IMR-90 (cell line): Measurements from ENCODE around the gene SRRM1. TPM values are rescaled to one million over a fixed set of nuclear protein-coding genes. Genes with fewer than 3 reads are reported as not detected.

Experiments used
- ATAC-seq: fragments of 200-7000 bp; cut with Tn5 transposase; 2 replicates; pipeline ENCODE4 v1.9.1; 2020; ENCODE audit warnings: low read depth, mild to moderate bottlenecking, moderate library complexity
- BruUV-seq: library from RNA; stranded (reverse); fragments of 400-500 nt; replicated peaks from 2 replicates; lab custom pipeline; 2021; lab: Mats Ljungman, UMichigan
- CTCF ChIA-PET: fragments of 300-600 bp; formaldehyde crosslinking; extraction: SDS; loops from one replicate; lab custom pipeline; 2021; ENCODE audit warnings: antibody characterized with exemption; lab: Yijun Ruan, JAX
- POLR2A ChIA-PET: fragments of 300-600 bp; sonication (Branson Sonifier 250); formaldehyde crosslinking; loops from one replicate; lab custom pipeline; 2022; ENCODE audit warnings: antibody characterized with exemption; ENCODE audit not compliant: unreplicated experiment; lab: Charles Lee
- DNase-seq: peaks from one replicate; pipeline ENCODE4 v3.0.0; 2013
- H2AFZ ChIP-seq: replicated peaks from 2 replicates; pipeline ENCODE3; 2013; ENCODE audit warnings: low read length, mild to moderate bottlenecking; ENCODE audit not compliant: poor library complexity
- H2AK5ac ChIP-seq: 2 replicates; pipeline ENCODE4 v1.6.1; 2013; ENCODE audit warnings: low read depth, low read length, inconsistent platforms
- H2AK9ac ChIP-seq: replicated peaks from 2 replicates; pipeline ENCODE3; 2013; ENCODE audit warnings: mild to moderate bottlenecking, low read depth, low read length, moderate library complexity; ENCODE audit not compliant: poor library complexity
- H2BK120ac ChIP-seq: 2 replicates; pipeline ENCODE4 v1.6.1; 2013; ENCODE audit warnings: low read depth, low read length, inconsistent platforms
- H2BK15ac ChIP-seq: 3 replicates; pipeline ENCODE4 v1.6.1; 2013; ENCODE audit warnings: low read depth, low read length, inconsistent platforms
- H2BK20ac ChIP-seq: 2 replicates; pipeline ENCODE4 v1.6.1; 2013; ENCODE audit warnings: low read depth, mild to moderate bottlenecking, inconsistent platforms, low read length, moderate library complexity
- H2BK5ac ChIP-seq: 2 replicates; pipeline ENCODE4 v1.6.1; 2013; ENCODE audit warnings: mild to moderate bottlenecking, low read depth, low read length, inconsistent platforms; ENCODE audit not compliant: poor library complexity, severe bottlenecking
- H3K14ac ChIP-seq: replicated peaks from 2 replicates; pipeline ENCODE4 v1.6.1; 2013; ENCODE audit warnings: low read depth, low read length, inconsistent platforms
- H3K18ac ChIP-seq: 2 replicates; pipeline ENCODE4 v1.6.1; 2013; ENCODE audit warnings: low read depth, low read length, control low read depth
- H3K23ac ChIP-seq: 2 replicates; pipeline ENCODE4 v1.6.1; 2013; ENCODE audit warnings: low read depth, low read length, inconsistent platforms
- H3K27ac ChIP-seq: 2 replicates; pipeline ENCODE4 v1.5.1; 2013; ENCODE audit warnings: mild to moderate bottlenecking, control low read depth, low read length; ENCODE audit not compliant: insufficient read depth
- H3K27me3 ChIP-seq: 2 replicates; pipeline ENCODE4 v1.6.1; 2013; ENCODE audit warnings: low read length; ENCODE audit not compliant: control insufficient read depth, insufficient read depth
- H3K36me3 ChIP-seq: 2 replicates; pipeline ENCODE4 v1.6.1; 2013; ENCODE audit warnings: low read length, mixed read lengths; ENCODE audit not compliant: control insufficient read depth, insufficient read depth
- H3K4ac ChIP-seq: 2 replicates; pipeline ENCODE4 v1.6.1; 2013; ENCODE audit warnings: low read depth, low read length, inconsistent platforms
- H3K4me1 ChIP-seq: 2 replicates; pipeline ENCODE4 v1.6.1; 2013; ENCODE audit warnings: low read length, mixed read lengths; ENCODE audit not compliant: control insufficient read depth, insufficient read depth
- H3K4me2 ChIP-seq: 2 replicates; pipeline ENCODE4 v1.6.1; 2013; ENCODE audit warnings: low read depth, mild to moderate bottlenecking, control low read depth, low read length, moderate library complexity
- H3K4me3 ChIP-seq: 2 replicates; pipeline ENCODE4 v1.5.1; 2013; ENCODE audit warnings: low read depth, mild to moderate bottlenecking, control low read depth, low read length, moderate library complexity; ENCODE audit not compliant: insufficient read depth
- H3K56ac ChIP-seq: 2 replicates; pipeline ENCODE4 v1.6.1; 2013; ENCODE audit warnings: low read length, inconsistent platforms; ENCODE audit not compliant: insufficient read depth; ENCODE audit errors: extremely low read depth
- H3K79me1 ChIP-seq, 2 experiments: 2 replicates each; pipeline ENCODE4 v1.6.1; 2013; ENCODE audit warnings: low read length in 2 of 2, inconsistent platforms in 1 of 2, low read depth in 1 of 2
- H3K9ac ChIP-seq: 2 replicates; pipeline ENCODE4 v1.6.1; 2013; ENCODE audit warnings: low read depth, low read length, control low read depth
- H3K9me1 ChIP-seq: 2 replicates; pipeline ENCODE4 v1.6.1; 2013; ENCODE audit warnings: low read length, inconsistent platforms; ENCODE audit not compliant: insufficient read depth
- H3K9me3 ChIP-seq: 2 replicates; pipeline ENCODE4 v1.6.1; 2013; ENCODE audit warnings: low read length; ENCODE audit not compliant: control insufficient read depth, insufficient read depth
- H4K20me1 ChIP-seq: 2 replicates; pipeline ENCODE4 v1.6.1; 2013; ENCODE audit warnings: low read length, inconsistent platforms; ENCODE audit not compliant: insufficient read depth
- H4K5ac ChIP-seq: 2 replicates; pipeline ENCODE4 v1.6.1; 2013; ENCODE audit warnings: mild to moderate bottlenecking, low read depth, low read length, control low read depth
- H4K8ac ChIP-seq, 2 experiments: 2 replicates each; pipeline ENCODE4 v1.6.1; 2013; ENCODE audit warnings: low read depth in 2 of 2, low read length in 2 of 2, control low read depth in 1 of 2, inconsistent platforms in 1 of 2
- H4K91ac ChIP-seq: 2 replicates; pipeline ENCODE4 v1.6.1; 2013; ENCODE audit warnings: low read depth, low read length, inconsistent platforms; ENCODE audit not compliant: insufficient read depth
- CTCF ChIP-seq: conservative IDR thresholded peaks from 2 replicates; pipeline ENCODE4 v1.5.1; 2012; ENCODE audit warnings: mild to moderate bottlenecking, low read depth, low read length, improper control_type of control experiment
- FOS ChIP-seq: fragments of 150-350 bp; IDR thresholded peaks from 2 replicates; pipeline ENCODE4 v1.6.1; 2016; ENCODE audit warnings: low read depth, low read length
- MAZ ChIP-seq: IDR thresholded peaks from 2 replicates; pipeline ENCODE4 v1.6.1; 2012; ENCODE audit warnings: low read depth, mild to moderate bottlenecking, low read length, improper control_type of control experiment, moderate library complexity, borderline replicate concordance
- MXI1 ChIP-seq: IDR thresholded peaks from 2 replicates; pipeline ENCODE4 v1.6.1; 2012; ENCODE audit warnings: low read depth, mild to moderate bottlenecking, low read length, moderate library complexity, borderline replicate concordance
- NFE2L2 ChIP-seq: fragments of 150-350 bp; IDR thresholded peaks from 2 replicates; pipeline ENCODE4 v1.6.1; 2016; ENCODE audit warnings: low read depth, mild to moderate bottlenecking, low read length
- RAD21 ChIP-seq: IDR thresholded peaks from 2 replicates; pipeline ENCODE4 v1.6.1; 2012; ENCODE audit warnings: low read length, improper control_type of control experiment
- RCOR1 ChIP-seq: IDR thresholded peaks from 2 replicates; pipeline ENCODE4 v1.6.1; 2012; ENCODE audit warnings: mild to moderate bottlenecking, low read length, improper control_type of control experiment; ENCODE audit not compliant: insufficient replicate concordance
- SMC3 ChIP-seq: fragments of 150-350 bp; IDR thresholded peaks from 2 replicates; pipeline ENCODE4 v1.6.1; 2016; ENCODE audit warnings: low read depth, mild to moderate bottlenecking, antibody characterized with exemption, low read length, moderate library complexity
- WGBS, 2 experiments: methylation state at CpG; one replicate each; pipeline versions ENCODE4 v1.1.5 to v1.1.7; 2013; ENCODE audit warnings: missing lambda C conversion rate in 2 of 2; ENCODE audit not compliant: insufficient read length in 1 of 2; ENCODE audit errors: extremely low coverage in 2 of 2; 5-methylcytosine and 5-hydroxymethylcytosine counted together
- dilution Hi-C: fragments of 300-500 bp; cut with HindIII; formaldehyde crosslinking; loops from one replicate; pipeline ENCODE4 v1.14.3; 2018; ENCODE audit warnings: low sequenced_read_pairs; ENCODE audit not compliant: unreplicated experiment
- in situ Hi-C: fragments of 300-500 bp; cut with MboI; formaldehyde crosslinking; loops from 3 replicates; pipeline ENCODE4 v1.14.3; 2019; ENCODE audit warnings: low sequenced_read_pairs, inconsistent platforms, mixed read lengths
- intact Hi-C: fragments of 100-400 bp; cut with micrococcal nuclease; formaldehyde crosslinking; loops from 2 replicates; pipeline ENCODE4 v1.10.0; 2022
- polyA plus RNA-seq, 3 experiments: library from polyadenylated mRNA; depleted of rRNA; stranded (reverse); fragments of >200 nt; gene quantifications; 2 replicates each; pipeline ENCODE4 v1.2.3, GENCODE V29; 2012; ENCODE audit warnings: low replicate concordance in 1 of 3
- total RNA-seq: library from RNA; depleted of rRNA; stranded (reverse); fragments of >200 nt; gene quantifications from 2 replicates; pipeline ENCODE4 v1.2.3, GENCODE V29; 2012
- TF ChIP-seq, protein P1 (sequence below): fragments of 150-350 bp; IDR thresholded peaks from 2 replicates; pipeline ENCODE4 v1.6.1; 2016; ENCODE audit warnings: low read depth, mild to moderate bottlenecking, low read length, moderate library complexity, borderline replicate concordance

SRRM1 gene
- total and polyA plus RNA-seq, 2 of the 4 experiments (the other 2 are of a cell fraction): 13.6 to 94.1 TPM

GRCh38 chr1:24639881-24640280, 3.2 kb upstream of the SRRM1 start:
- peaks cover 10% of the 10 kb centered on the region for H3K27me3 ChIP-seq

More at GRCh38 chr1:24639881-24640280, 3.2 kb upstream of the SRRM1 start:
- Histone ChIP-seq H3K4me2 (no peak overlapping the region), H4K20me1 (peaks cover 17% of the 10 kb centered on the region), H2AK5ac (no peak overlapping the region), H3K4me1 (peaks cover 6% of the 10 kb centered on the region), H3K9ac (no peak overlapping the region), H2BK120ac (no peak overlapping the region), H3K36me3 (no peaks in the 10 kb centered on the region), H3K9me1 (peaks cover 6% of the 10 kb centered on the region), H3K18ac (no peak overlapping the region), H2BK5ac (no peak overlapping the region), H3K4me3 (no peak overlapping the region), H2AFZ (no peak overlapping the region), H3K14ac (no peak overlapping the region), H3K4ac (no peak overlapping the region), H2BK20ac (no peak overlapping the region), H3K23ac (0 out of 2 replicates have a peak overlapping the region, but pooled peaks have one; percentile 22), H2BK15ac (no peak overlapping the region), H4K8ac (no peak overlapping the region), H2AK9ac (no peak overlapping the region), H3K9me3 (no peaks in the 10 kb centered on the region), H4K5ac (no peak overlapping the region), H3K56ac (no peak overlapping the region), H4K91ac (no peak overlapping the region), H3K79me1 (peaks cover 5 to 10% of the 10 kb centered on the region in 2 experiments; a peak in 3 of 4 replicates), H3K27ac (no peak overlapping the region)
- dilution Hi-C loops: no loop called here
- BruUV-seq: no TSS peak
- TF ChIP-seq RCOR1 (no peak), SMC3 (no peak), MAZ (no peak), MXI1 (no peak), RAD21 (no peak), NFE2L2 (no peak), CTCF (no peak), FOS (no peak)
- TF ChIP-seq, protein P1, sequence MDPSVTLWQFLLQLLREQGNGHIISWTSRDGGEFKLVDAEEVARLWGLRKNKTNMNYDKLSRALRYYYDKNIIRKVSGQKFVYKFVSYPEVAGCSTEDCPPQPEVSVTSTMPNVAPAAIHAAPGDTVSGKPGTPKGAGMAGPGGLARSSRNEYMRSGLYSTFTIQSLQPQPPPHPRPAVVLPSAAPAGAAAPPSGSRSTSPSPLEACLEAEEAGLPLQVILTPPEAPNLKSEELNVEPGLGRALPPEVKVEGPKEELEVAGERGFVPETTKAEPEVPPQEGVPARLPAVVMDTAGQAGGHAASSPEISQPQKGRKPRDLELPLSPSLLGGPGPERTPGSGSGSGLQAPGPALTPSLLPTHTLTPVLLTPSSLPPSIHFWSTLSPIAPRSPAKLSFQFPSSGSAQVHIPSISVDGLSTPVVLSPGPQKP: no peak
- ChIA-PET POLR2A (no interaction called here), CTCF (no interaction called here)
- ATAC-seq (no peak), DNase-seq (no peak)
- no CpG with 5 or more reads among the region's 4 CpGs for WGBS, 2 experiments
- intact Hi-C loops: loop anchor here (5.0 to 10.0 kb wide), 3 partner anchors 98 to 585 kb away; no protein-coding TSS in a partner anchor
- in situ Hi-C loops: loop anchor here (10.0 kb wide), 1 partner anchor 245 kb away; no protein-coding TSS in a partner anchor
